Articular chondrocyte of knee joint (primary cell): ENCODE results near the gene CCDC13. TPM values are rescaled to one million over a fixed set of nuclear protein-coding genes. Genes with fewer than 3 reads are reported as not detected.

Source experiments
- small RNA-seq: library from RNA; depleted of rRNA; stranded (forward); fragments of <200 nt; gene quantifications from one replicate; pipeline ENCODE3, GENCODE V24; 2012
- total RNA-seq: library from RNA; depleted of rRNA; stranded (reverse); fragments of >200 nt; gene quantifications from 2 replicates; pipeline ENCODE4 v1.2.3, GENCODE V29; 2012

Gene CCDC13, protein sequence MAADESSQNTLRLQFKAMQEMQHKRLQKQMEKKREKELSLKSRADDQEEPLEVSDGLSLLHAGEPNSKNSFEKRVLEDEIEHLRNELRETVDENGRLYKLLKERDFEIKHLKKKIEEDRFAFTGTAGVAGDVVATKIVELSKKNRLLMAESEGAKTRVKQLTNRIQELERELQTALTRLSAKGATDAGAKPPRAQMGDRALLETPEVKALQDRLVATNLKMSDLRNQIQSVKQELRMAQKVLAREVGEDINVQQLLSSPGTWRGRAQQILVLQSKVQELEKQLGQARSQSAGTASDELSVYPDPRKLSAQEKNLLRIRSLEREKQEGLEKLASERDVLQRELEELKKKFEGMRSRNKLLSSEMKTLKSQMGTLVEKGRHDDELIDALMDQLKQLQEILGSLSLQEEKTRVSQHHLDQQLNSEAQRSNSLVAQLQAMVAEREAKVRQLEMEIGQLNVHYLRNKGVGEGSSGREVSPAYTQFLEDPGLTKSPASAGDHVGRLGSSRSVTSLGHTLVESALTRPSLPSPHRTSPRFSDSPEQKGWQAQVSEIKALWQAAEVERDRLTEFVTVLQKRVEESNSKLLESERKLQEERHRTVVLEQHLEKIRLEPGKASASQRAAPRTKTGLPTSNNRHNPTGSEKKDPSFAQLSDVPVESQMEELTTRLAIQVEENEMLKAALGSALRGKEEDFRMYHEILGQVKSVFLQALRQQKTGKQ
- total RNA-seq: 0.91 and 0.97 TPM in 2 replicates

GRCh38 chr3:42772670-42773408 is at the start of gene CCDC13:
Gene CCDC13, minus strand, starts transcription at chr3:42773253. Its CDS starts 14,908 bp downstream, at chr3:42758345.

DNA sequence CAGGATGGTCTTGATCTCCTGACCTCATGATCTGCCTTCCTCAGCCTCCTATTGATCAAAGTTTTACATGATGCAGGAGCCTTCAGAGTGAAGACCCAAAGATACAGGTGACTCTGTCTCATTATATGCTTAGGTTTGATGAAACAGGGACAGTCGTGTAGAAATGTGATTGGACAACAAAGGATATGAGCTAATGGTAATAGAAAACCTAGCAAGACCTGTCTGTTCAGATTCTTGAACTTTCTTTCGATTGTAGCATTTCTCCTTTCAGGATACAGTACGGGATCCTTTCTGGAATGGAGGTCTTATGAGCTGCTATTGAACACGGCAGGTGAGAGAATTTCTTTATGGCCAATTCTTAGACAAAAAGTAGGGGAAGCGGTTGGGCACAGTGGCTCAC is 36.1 kb upstream of the CCDC13 start, which contains the start of gene ACKR2:
ACKR2 (plus strand) TSS at position 244 of the 400 bp plus-strand sequence. CDS start 55,058 bp downstream, outside the sequence.

GRCh38 chr3:42804106-42804830 is 31.2 kb upstream of the CCDC13 start, which contains the start of gene HIGD1A:
Gene HIGD1A, minus strand, starts transcription at chr3:42804490. Its CDS starts 10,237 bp downstream, at chr3:42794253.

Small RNA genes within 50 kb of the gene (small RNA-seq; reads per million reads assigned to genes)
- not detected for gene CCDC13

Other genes starting within 250 kb of the CCDC13 start
- gene SEC22C, start 191.3 kb downstream of the CCDC13 start, total RNA-seq: 65.6 and 72.2 TPM in 2 replicates
- 19.6 and 22.6 TPM in 2 replicates for gene SS18L2, start 182.4 kb downstream of the CCDC13 start, total RNA-seq
- gene NKTR, start 172.6 kb downstream of the CCDC13 start, total RNA-seq: 106 and 116 TPM in 2 replicates
- 29.2 and 33.2 TPM in 2 replicates for gene ZBTB47, start 119.6 kb downstream of the CCDC13 start, total RNA-seq
- not detected in 2 replicates for gene KLHL40, start 87.7 kb downstream of the CCDC13 start, total RNA-seq
- gene HHATL, start 70.5 kb downstream of the CCDC13 start, total RNA-seq: not detected in 2 replicates
- gene HIGD1A, start 31.2 kb upstream of the CCDC13 start, total RNA-seq: 128 and 146 TPM in 2 replicates
- 0.13 and 0.32 TPM in 2 replicates for gene ACKR2, start 36.2 kb upstream of the CCDC13 start, total RNA-seq
- not detected in 2 replicates for gene CYP8B1, start 102.6 kb upstream of the CCDC13 start, total RNA-seq
- 5.2 and 8.5 TPM in 2 replicates for gene ZNF662, start 132.9 kb upstream of the CCDC13 start, total RNA-seq
- gene GASK1A, start 206.1 kb upstream of the CCDC13 start, total RNA-seq: 0.78 and 1.3 TPM in 2 replicates